CD4-positive, alpha-beta memory T cell (primary cell): ENCODE results near the gene PRSS8. TPM values are rescaled to one million over a fixed set of nuclear protein-coding genes. Genes with fewer than 3 reads are reported as not detected.

Experiments used
- CTCF ChIA-PET: fragments of 350-600 bp; sonication (Branson Sonifier 250); formaldehyde crosslinking; loops from one replicate; lab custom pipeline; 2021; ENCODE audit warnings: inconsistent platforms; ENCODE audit not compliant: partially characterized antibody; lab: Charles Lee
- POLR2A ChIA-PET: fragments of 350-600 bp; sonication (Branson Sonifier 250); formaldehyde crosslinking; loops from one replicate; lab custom pipeline; 2021; ENCODE audit not compliant: partially characterized antibody; lab: Charles Lee
- DNase-seq, 5 donors: peaks; one replicate each; pipeline versions ENCODE4 v3.0.0 to v3.0.0-alpha.2; 2020 to 2022; ENCODE audit warnings: mixed read lengths in 1 of 5
- H3K27ac ChIP-seq: one replicate; pipeline ENCODE4 v1.7.0; 2013; ENCODE audit warnings: low read depth, low read length
- H3K27me3 ChIP-seq: 2 replicates; pipeline ENCODE4 v1.7.0; 2013; ENCODE audit warnings: mild to moderate bottlenecking, low read length, moderate library complexity; ENCODE audit not compliant: insufficient read depth
- H3K36me3 ChIP-seq: 2 replicates; pipeline ENCODE4 v1.7.0; 2013; ENCODE audit warnings: mild to moderate bottlenecking, low read length, moderate library complexity; ENCODE audit not compliant: insufficient read depth
- H3K4me1 ChIP-seq: 2 replicates; pipeline ENCODE4 v1.7.0; 2013; ENCODE audit warnings: mild to moderate bottlenecking, low read length, moderate library complexity; ENCODE audit not compliant: insufficient read depth
- H3K4me3 ChIP-seq, 2 donors: one replicate each; pipeline ENCODE4 v1.7.0; 2013; ENCODE audit warnings: low read length in 2 of 2, mild to moderate bottlenecking in 1 of 2
- H3K9me3 ChIP-seq, 2 donors: one replicate each; pipeline ENCODE4 v1.7.0; 2013; ENCODE audit warnings: low read length in 2 of 2, control low read depth in 1 of 2; ENCODE audit not compliant: control insufficient read depth in 1 of 2
- H3K27ac Mint-ChIP-seq, 7 donors: one replicate each; pipeline ENCODE4 v1.8.0; 2020 to 2021; ENCODE audit warnings: mixed read lengths in 7 of 7, mild to moderate bottlenecking in 6 of 7, inconsistent platforms in 3 of 7, moderate library complexity in 3 of 7
- H3K27me3 Mint-ChIP-seq, 2 donors: one replicate each; pipeline ENCODE4 v1.8.0; 2020 to 2021; ENCODE audit warnings: mixed read lengths in 2 of 2
- H3K36me3 Mint-ChIP-seq, 2 donors: one replicate each; pipeline ENCODE4 v1.8.0; 2020 to 2021; ENCODE audit warnings: mixed read lengths in 2 of 2, inconsistent platforms in 1 of 2, mild to moderate bottlenecking in 1 of 2
- H3K4me1 Mint-ChIP-seq, 4 donors: one replicate each; pipeline ENCODE4 v1.8.0; 2020 to 2021; ENCODE audit warnings: mixed read lengths in 4 of 4, mild to moderate bottlenecking in 1 of 4
- H3K4me3 Mint-ChIP-seq, 8 donors: one replicate each; pipeline ENCODE4 v1.8.0; 2020 to 2021; ENCODE audit warnings: mixed read lengths in 8 of 8, mild to moderate bottlenecking in 7 of 8, moderate library complexity in 6 of 8, inconsistent platforms in 3 of 8
- H3K9me3 Mint-ChIP-seq, 8 donors: one replicate each; pipeline ENCODE4 v1.8.0; 2020 to 2021; ENCODE audit warnings: mixed read lengths in 8 of 8, mild to moderate bottlenecking in 5 of 8, inconsistent platforms in 3 of 8, moderate library complexity in 1 of 8
- intact Hi-C: fragments of 100-400 bp; cut with micrococcal nuclease; formaldehyde crosslinking; loops from one replicate; pipeline ENCODE4 v1.15.1; 2023
- polyA plus RNA-seq, 2 donors: library from polyadenylated mRNA; unstranded; fragments of 300-500 nt; fragmentation: Illumina TruSeq; gene quantifications; one replicate each; pipeline ENCODE4 v1.2.3, GENCODE V29; 2021
- total RNA-seq, 2 experiments: library from RNA; stranded (reverse); gene quantifications; one replicate each; pipeline ENCODE4 v1.2.3, GENCODE V29; 2021

PRSS8 gene
- total and polyA plus RNA-seq, 4 experiments from 2014 or later: 0.33 TPM; not detected in 3

DNA sequence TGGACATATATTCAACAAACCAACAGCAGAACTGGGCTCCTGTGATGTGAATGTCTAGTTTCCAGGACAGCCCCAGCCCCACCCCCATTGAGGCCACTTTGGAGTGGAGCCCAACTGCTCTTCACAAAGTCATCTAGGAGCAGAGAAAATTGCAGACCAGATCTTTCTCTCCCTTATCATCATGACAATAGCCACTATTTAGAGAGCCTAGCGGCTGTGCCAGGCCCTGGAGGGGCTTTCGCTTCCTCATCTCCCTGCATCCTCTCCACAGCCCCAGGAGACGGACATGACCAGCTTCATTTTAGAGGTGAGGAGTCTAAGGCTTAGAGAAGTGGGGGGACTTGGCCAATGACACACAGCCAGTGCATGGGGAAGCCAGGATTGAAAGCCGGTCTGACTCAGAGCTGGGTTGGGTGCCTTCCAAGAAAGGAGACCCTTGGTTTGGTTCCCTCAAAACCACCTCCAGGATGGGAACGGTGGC is 1.4 kb downstream of the PRSS8 start:
- Histone ChIP-seq H3K4me1 (no peaks in the 10 kb centered on the region), H3K36me3 (peaks cover 18% of the 10 kb centered on the region), H3K4me3 (no peak overlapping the region), H3K27me3 (no peaks in the 10 kb centered on the region), H3K27ac (no peak overlapping the region), H3K9me3 (no peaks in the 10 kb centered on the region)
- no peaks in the 10 kb centered on the region for H3K27me3 Mint-ChIP-seq
- CTCF ChIA-PET: interaction anchor here (2.6 kb wide), 1 partner anchor 8 kb away, joined by 10 read pairs; no protein-coding TSS in a partner anchor
- H3K4me1 Mint-ChIP-seq: peaks cover 0 to 3% (median 0%) of the 10 kb centered on the region in 4 donors
- DNase-seq: no peak
- no peak overlapping the region for H3K4me3 Mint-ChIP-seq
- POLR2A ChIA-PET: interaction anchor here (1.5 kb wide), 1 partner anchor 9 kb away, joined by 4 read pairs; no protein-coding TSS in a partner anchor
- intact Hi-C loops: no loop called here
- peaks cover 4 to 23% of the 10 kb centered on the region in 2 donors for H3K36me3 Mint-ChIP-seq
- H3K27ac Mint-ChIP-seq: peak overlapping the region in 1 of 7 donors; percentile 64
- H3K9me3 Mint-ChIP-seq: no peaks in the 10 kb centered on the region

DNA sequence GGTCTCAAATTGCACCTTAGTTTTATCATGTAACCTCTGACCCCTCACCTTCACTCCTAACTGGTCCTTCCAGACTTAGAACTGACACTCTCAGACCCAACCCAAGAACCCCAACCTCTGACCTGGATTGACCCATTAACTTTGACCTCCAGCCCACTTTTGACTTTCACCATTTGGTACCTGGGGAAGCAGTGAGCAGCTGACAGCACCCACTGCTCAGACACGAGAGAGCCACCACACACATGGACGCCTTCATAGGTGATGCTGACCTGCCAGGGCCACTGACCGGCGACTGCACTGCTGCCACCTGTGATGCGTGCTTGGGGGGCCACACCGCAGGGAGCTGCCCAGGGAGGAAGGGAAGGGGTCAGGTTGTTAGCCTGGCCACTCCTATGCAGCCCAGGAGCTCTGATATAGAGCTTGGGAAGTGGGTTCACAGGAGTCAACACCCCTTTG is 2.5 kb downstream of the PRSS8 start:
- intact Hi-C loops: no loop called here
- peaks cover 12 to 30% of the 10 kb centered on the region in 2 donors for H3K36me3 Mint-ChIP-seq
- H3K27ac Mint-ChIP-seq: no peak overlapping the region

DNA sequence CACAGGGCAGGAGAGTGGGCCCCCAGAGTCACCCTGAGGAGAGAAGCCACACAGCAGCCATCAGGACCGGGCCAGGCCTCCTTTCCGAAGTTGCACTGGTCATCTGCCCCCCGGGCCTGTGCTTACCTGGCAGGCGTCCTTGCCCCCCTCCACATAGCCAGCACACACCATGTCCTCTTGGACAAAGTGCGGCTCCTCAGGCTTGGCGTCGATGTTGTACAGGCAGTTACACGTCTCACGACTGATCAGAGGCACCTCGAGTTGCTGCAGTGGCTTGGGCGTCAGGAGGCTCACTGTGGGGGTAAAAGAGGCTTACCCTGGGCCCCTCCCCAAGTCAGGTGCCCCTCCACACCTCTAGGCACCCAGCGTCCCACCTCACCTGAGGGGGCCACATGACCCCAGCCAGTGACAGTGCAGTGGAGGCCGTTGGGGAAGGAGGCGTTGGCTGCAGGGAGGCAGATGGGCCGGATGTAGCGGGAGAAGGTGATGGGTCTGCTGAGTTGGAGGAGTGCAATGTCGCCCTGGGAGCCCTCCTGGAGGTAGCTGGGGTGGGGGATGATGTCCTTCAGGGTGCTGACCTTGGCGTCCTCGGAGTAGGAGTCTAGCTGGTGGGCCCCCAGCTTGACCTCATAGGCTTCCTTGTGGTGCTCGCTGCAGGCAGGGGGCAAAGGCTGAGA is 3.1 kb downstream of the PRSS8 start:
- no peak overlapping the region for H3K4me3 Mint-ChIP-seq

More for the DNA sequence above, 2.5 kb downstream of the PRSS8 start:
- H3K9me3 ChIP-seq: no peaks in the 10 kb centered on the region
- ChIA-PET CTCF (interaction anchor here (2.6 kb wide), 1 partner anchor 9 kb away, joined by 10 read pairs; no protein-coding TSS in a partner anchor), POLR2A (interaction anchor here (1.0 to 1.5 kb wide), 2 partner anchors 9 to 15 kb away, joined by 3 to 6 read pairs; partner anchors contain the start of gene KAT8)
- no peak overlapping the region for H3K27ac ChIP-seq
- no peaks in the 10 kb centered on the region for H3K9me3 Mint-ChIP-seq
- no peaks in the 10 kb centered on the region for H3K4me1 ChIP-seq
- H3K36me3 ChIP-seq: peaks cover 19% of the 10 kb centered on the region
- no peaks in the 10 kb centered on the region for H3K27me3 Mint-ChIP-seq
- H3K4me1 Mint-ChIP-seq: peaks cover 0 to 3% (median 0%) of the 10 kb centered on the region in 4 donors
- H3K27me3 ChIP-seq: no peaks in the 10 kb centered on the region
- no peak for DNase-seq
- no peak overlapping the region for H3K4me3 Mint-ChIP-seq
- no peak overlapping the region for H3K4me3 ChIP-seq

DNA sequence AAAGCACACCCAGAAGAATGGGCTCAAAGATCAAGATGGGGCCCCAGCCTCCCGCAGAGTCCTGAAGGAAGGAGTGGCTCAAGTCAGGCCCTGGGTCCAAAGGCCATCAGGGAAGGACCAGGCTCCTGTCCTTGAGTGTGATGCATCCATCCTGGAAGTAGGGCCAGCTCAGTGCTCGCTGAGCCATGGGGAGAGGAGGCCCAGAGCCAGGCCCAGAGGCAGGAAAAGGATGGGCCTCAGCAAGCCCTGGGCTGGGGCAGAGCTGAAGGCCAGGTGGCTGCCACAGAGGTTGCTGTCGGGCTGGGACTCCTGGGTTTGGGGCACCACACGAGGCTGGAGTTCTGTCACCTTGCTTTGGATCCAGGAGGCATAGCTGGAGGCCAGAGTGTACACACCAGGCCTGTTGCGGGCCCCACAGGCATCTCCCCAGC is 3.7 kb downstream of the PRSS8 start:
- intact Hi-C loops: no loop called here
- POLR2A ChIA-PET: interaction anchor here (1.1 kb wide), 2 partner anchors 11 to 14 kb away, joined by 3 to 7 read pairs; partner anchors contain the start of gene KAT8

More for the DNA sequence above, 3.1 kb downstream of the PRSS8 start:
- no peaks in the 10 kb centered on the region for H3K9me3 Mint-ChIP-seq
- CTCF ChIA-PET: interaction anchor here (2.6 kb wide), 1 partner anchor 10 kb away, joined by 10 read pairs; no protein-coding TSS in a partner anchor
- H3K36me3 ChIP-seq: peaks cover 24% of the 10 kb centered on the region
- intact Hi-C loops: no loop called here
- POLR2A ChIA-PET: interaction anchor here (1.0 to 1.5 kb wide), 3 partner anchors 10 to 15 kb away, joined by 3 to 7 read pairs (median 6); partner anchors contain the start of gene KAT8
- no peak for DNase-seq
- no peaks in the 10 kb centered on the region for H3K27me3 Mint-ChIP-seq
- H3K9me3 ChIP-seq: no peaks in the 10 kb centered on the region
- H3K36me3 Mint-ChIP-seq: peaks cover 16 to 36% of the 10 kb centered on the region in 2 donors
- H3K4me1 Mint-ChIP-seq: peaks cover 0 to 3% (median 0%) of the 10 kb centered on the region in 4 donors
- no peak overlapping the region for H3K27ac ChIP-seq
- H3K4me3 ChIP-seq: no peak overlapping the region
- no peaks in the 10 kb centered on the region for H3K4me1 ChIP-seq
- peak overlapping the region in 1 of 7 donors; percentile 4 for H3K27ac Mint-ChIP-seq
- H3K27me3 ChIP-seq: no peaks in the 10 kb centered on the region

DNA sequence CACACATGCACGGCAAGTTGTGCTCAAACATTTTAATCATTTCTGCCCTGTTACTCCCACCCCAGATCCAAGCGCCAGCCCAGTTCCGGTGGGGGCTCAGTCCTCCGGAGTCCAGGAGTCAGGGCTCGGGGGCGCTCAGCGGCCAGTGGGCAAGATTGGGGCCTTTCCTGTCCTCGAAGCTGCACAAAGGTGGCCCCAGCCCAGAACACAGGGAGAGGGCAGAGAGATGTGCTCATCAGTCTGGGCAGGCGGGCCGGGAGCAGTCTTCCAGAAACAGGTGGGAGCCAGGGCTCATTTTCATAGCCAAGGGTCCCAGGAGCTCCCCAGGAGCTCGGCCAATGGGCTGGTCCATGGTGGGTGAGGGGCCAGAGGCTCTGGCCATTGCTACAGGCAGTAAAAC is 4.1 kb downstream of the PRSS8 start:
- DNase-seq: no peak
- Histone ChIP-seq H3K27ac (no peak overlapping the region), H3K9me3 (no peaks in the 10 kb centered on the region), H3K4me1 (no peaks in the 10 kb centered on the region), H3K4me3 (no peak overlapping the region), H3K36me3 (peaks cover 31% of the 10 kb centered on the region), H3K27me3 (no peaks in the 10 kb centered on the region)
- H3K9me3 Mint-ChIP-seq: no peaks in the 10 kb centered on the region
- CTCF ChIA-PET: interaction anchor here (1.5 kb wide), 1 partner anchor 11 kb away, joined by 3 read pairs; no protein-coding TSS in a partner anchor
- no peak overlapping the region for H3K27ac Mint-ChIP-seq
- POLR2A ChIA-PET: interaction anchor here (1.1 kb wide), 2 partner anchors 11 to 14 kb away, joined by 3 to 7 read pairs; partner anchors contain the start of gene KAT8
- intact Hi-C loops: no loop called here
- H3K4me3 Mint-ChIP-seq: no peak overlapping the region
- peaks cover 17 to 40% of the 10 kb centered on the region in 2 donors for H3K36me3 Mint-ChIP-seq
- H3K4me1 Mint-ChIP-seq: peaks cover 0 to 3% (median under 1%) of the 10 kb centered on the region in 4 donors
- no peaks in the 10 kb centered on the region for H3K27me3 Mint-ChIP-seq

More for the DNA sequence above, 3.7 kb downstream of the PRSS8 start:
- Mint-ChIP-seq H3K4me1 (peaks cover 0 to 3% (median 0%) of the 10 kb centered on the region in 4 donors), H3K4me3 (no peak overlapping the region), H3K36me3 (peaks cover 16 to 39% of the 10 kb centered on the region in 2 donors), H3K27ac (no peak overlapping the region), H3K27me3 (no peaks in the 10 kb centered on the region), H3K9me3 (no peaks in the 10 kb centered on the region)
- CTCF ChIA-PET: interaction anchor here (1.5 kb wide), 1 partner anchor 10 kb away, joined by 3 read pairs; no protein-coding TSS in a partner anchor
- no peak overlapping the region for H3K4me3 ChIP-seq
- peaks cover 30% of the 10 kb centered on the region for H3K36me3 ChIP-seq
- no peaks in the 10 kb centered on the region for H3K9me3 ChIP-seq
- H3K27ac ChIP-seq: no peak overlapping the region
- DNase-seq: no peak
- H3K4me1 ChIP-seq: no peaks in the 10 kb centered on the region
- H3K27me3 ChIP-seq: no peaks in the 10 kb centered on the region

DNA sequence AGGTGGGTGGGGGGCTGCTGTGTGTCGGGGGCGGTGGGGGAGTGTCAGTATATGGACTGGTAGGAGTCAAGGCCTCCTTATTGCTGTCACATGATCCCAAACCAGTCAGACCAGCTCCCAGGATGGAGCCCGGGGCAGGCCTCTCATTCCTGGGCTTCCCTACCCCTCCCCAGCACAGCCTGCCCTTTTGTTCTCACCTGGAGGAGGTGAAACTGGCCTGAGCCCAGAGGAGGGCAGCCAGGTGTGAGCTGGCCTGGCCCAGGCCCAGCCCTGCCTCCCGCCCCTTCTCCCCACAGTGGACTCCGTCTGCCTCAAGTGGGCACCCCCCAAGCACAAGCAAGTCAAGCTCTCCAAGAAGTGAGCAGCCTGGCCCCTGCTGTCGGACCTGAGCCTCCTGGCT is 4.6 kb downstream of the PRSS8 start:
- no peak overlapping the region for H3K27ac Mint-ChIP-seq

More for the DNA sequence above, 4.6 kb downstream of the PRSS8 start:
- intact Hi-C loops: no loop called here
- Histone ChIP-seq H3K4me1 (no peaks in the 10 kb centered on the region), H3K36me3 (peaks cover 31% of the 10 kb centered on the region), H3K27ac (no peak overlapping the region), H3K4me3 (no peak overlapping the region), H3K9me3 (no peaks in the 10 kb centered on the region), H3K27me3 (no peaks in the 10 kb centered on the region)
- no peaks in the 10 kb centered on the region for H3K27me3 Mint-ChIP-seq
- ChIA-PET CTCF (interaction anchor here (1.5 kb wide), 1 partner anchor 11 kb away, joined by 3 read pairs; no protein-coding TSS in a partner anchor), POLR2A (interaction anchor here (0.6 to 1.1 kb wide), 3 partner anchors 9 to 13 kb away, joined by 3 to 7 read pairs (median 3); partner anchors contain the start of gene KAT8)
- H3K4me1 Mint-ChIP-seq: peaks cover 0 to 5% (median 1%) of the 10 kb centered on the region in 4 donors
- peaks cover 22 to 45% of the 10 kb centered on the region in 2 donors for H3K36me3 Mint-ChIP-seq
- H3K9me3 Mint-ChIP-seq: no peaks in the 10 kb centered on the region
- DNase-seq: no peak
- H3K4me3 Mint-ChIP-seq: no peak overlapping the region
